ENCODE data around the gene C1orf141.
A peak's percentile ranks its signal among the peaks of the same experiment; 100 is the strongest.
"Not testable (repeated sequence)": the region's sequence is repeated elsewhere in the genome, so short reads cannot be mapped to it uniquely, and the experiment has no call there.

The C1orf141 gene

GRCh38 chr1:67085326-67085725 is 49.4 kb downstream of the C1orf141 start:
- no peak for DNase-seq (ENCODE audit: low spot score)

- no peak for DNase-seq (ENCODE audit: low spot score)
Measured at GRCh38 chr1:67084765-67085318, 49.9 kb downstream of the C1orf141 start.

GRCh38 chr1:67078291-67078690 is 56.5 kb downstream of the C1orf141 start:
- DNase-seq (ENCODE audit: low spot score): no peak

- no peak for DNase-seq (ENCODE audit: low spot score)
Measured at GRCh38 chr1:67077593-67077992, 57.2 kb downstream of the C1orf141 start.

GRCh38 chr1:67072749-67073148 is 62.0 kb downstream of the C1orf141 start:
- no peak for DNase-seq (ENCODE audit: low spot score)

GRCh38 chr1:67067655-67068054 is 67.1 kb downstream of the C1orf141 start:
- not testable (repeated sequence) for DNase-seq (ENCODE audit: low spot score)

GRCh38 chr1:67062412-67062811 is 72.4 kb downstream of the C1orf141 start:
- no peak for DNase-seq (ENCODE audit: low spot score)

- no peak for DNase-seq (ENCODE audit: low spot score)
Measured at GRCh38 chr1:67061266-67061665, 73.5 kb downstream of the C1orf141 start.

- no peak for DNase-seq (ENCODE audit: low spot score)
Measured at GRCh38 chr1:67060811-67061218, 74.0 kb downstream of the C1orf141 start.

- no peak for DNase-seq (ENCODE audit: low spot score)
Measured at GRCh38 chr1:67059346-67059745, 75.4 kb downstream of the C1orf141 start.

GRCh38 chr1:67058761-67059160 is 76.0 kb downstream of the C1orf141 start:
- DNase-seq (ENCODE audit: low spot score): no peak

- DNase-seq (ENCODE audit: low spot score): no peak
Measured at GRCh38 chr1:67058242-67058641, 76.5 kb downstream of the C1orf141 start.

GRCh38 chr1:67053785-67054772 is 80.7 kb downstream of the C1orf141 start, which contains the start of gene SLC35D1:
Gene SLC35D1, minus strand, starts transcription at chr1:67054148. Its CDS starts 135 bp downstream, at chr1:67054013.
- peak; percentile 42 for DNase-seq (ENCODE audit: low spot score)

- DNase-seq (ENCODE audit: low spot score): peak; percentile 42
Measured at GRCh38 chr1:67053535-67053784, 81.3 kb downstream of the C1orf141 start.

GRCh38 chr1:67052741-67053534 is 81.8 kb downstream of the C1orf141 start:
- DNase-seq (ENCODE audit: low spot score): peak; percentile 29

GRCh38 chr1:67051196-67051595 is 83.6 kb downstream of the C1orf141 start:
- DNase-seq (ENCODE audit: low spot score): no peak

- DNase-seq (ENCODE audit: low spot score): no peak
Measured at GRCh38 chr1:67044631-67045270, 90.0 kb downstream of the C1orf141 start.

GRCh38 chr1:67043366-67043765 is 91.4 kb downstream of the C1orf141 start:
- no peak for DNase-seq (ENCODE audit: low spot score)

Data from COLO829 (cell line).